SH-SY5Y (cell line): ENCODE data around the gene COL4A3.

Source experiments
- GATA2 ChIP-seq: IDR thresholded peaks from 2 replicates; pipeline ENCODE4 v1.6.1; 2011; ENCODE audit warnings: mild to moderate bottlenecking, low read depth, low read length
- GATA3 ChIP-seq: IDR thresholded peaks from 2 replicates; pipeline ENCODE4 v1.6.1; 2011; ENCODE audit warnings: low read depth, mild to moderate bottlenecking, low read length, moderate library complexity

DNA sequence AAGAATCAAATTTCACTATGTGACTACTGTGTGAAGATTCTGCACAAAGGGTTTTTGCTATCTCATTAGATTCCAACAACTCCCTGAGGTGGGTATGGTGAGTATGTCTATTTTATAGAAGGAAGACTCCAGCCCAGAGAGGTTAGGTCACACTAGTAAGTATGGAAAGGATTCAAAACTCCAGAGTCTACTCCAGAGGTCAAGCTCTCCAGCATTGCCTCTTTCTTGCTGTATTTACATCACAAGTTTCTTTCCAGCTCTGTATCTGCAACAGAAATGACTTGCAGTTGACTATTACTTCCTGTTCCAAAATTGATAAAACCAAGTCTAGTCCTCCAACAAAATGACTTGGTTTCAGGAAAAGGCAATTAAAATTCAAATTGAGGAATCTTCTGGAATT lies 2.5 kb upstream of the COL4A3 start:
- TF ChIP-seq GATA2 = no peak
- no peak for TF ChIP-seq GATA3
